GM21528 (cell line): ENCODE measurements around the gene MAPK9.

ENCODE experiments used
- ATAC-seq: cut with Tn5 transposase; IDR thresholded peaks from one replicate; pipeline ENCODE4 v1.9.1; 2021; ENCODE audit warnings: mild to moderate bottlenecking, moderate library complexity; ENCODE audit not compliant: unreplicated experiment, low FRiP score

The MAPK9 gene

GRCh38 chr5:180297587-180298282, 5.9 kb upstream of the MAPK9 start:
- no peak for ATAC-seq

GRCh38 chr5:180296771-180297170, 4.9 kb upstream of the MAPK9 start:
- ATAC-seq: no peak

- no peak for ATAC-seq
Observed at GRCh38 chr5:180294913-180295555, 3.2 kb upstream of the MAPK9 start.

GRCh38 chr5:180294411-180294810, 2.5 kb upstream of the MAPK9 start:
- no peak for ATAC-seq

- peak; percentile 48 for ATAC-seq
Observed at GRCh38 chr5:180291234-180291940, 496 bp downstream of the MAPK9 start.

- no peak for ATAC-seq
Observed at GRCh38 chr5:180290568-180291233, 1.2 kb downstream of the MAPK9 start.

GRCh38 chr5:180289966-180290365, 1.9 kb downstream of the MAPK9 start:
- ATAC-seq: no peak

GRCh38 chr5:180289433-180289832, 2.5 kb downstream of the MAPK9 start:
- ATAC-seq: no peak

GRCh38 chr5:180287868-180288267, 4.0 kb downstream of the MAPK9 start:
- no peak for ATAC-seq

GRCh38 chr5:180287404-180287803, 4.5 kb downstream of the MAPK9 start:
- ATAC-seq: no peak

- no peak for ATAC-seq
Observed at GRCh38 chr5:180284149-180284548, 7.7 kb downstream of the MAPK9 start.

- no peak for ATAC-seq
Observed at GRCh38 chr5:180283026-180283615, 8.8 kb downstream of the MAPK9 start.

GRCh38 chr5:180282281-180282680, 9.6 kb downstream of the MAPK9 start:
- no peak for ATAC-seq

- no peak for ATAC-seq
Observed at GRCh38 chr5:180281706-180282105, 10.2 kb downstream of the MAPK9 start.

GRCh38 chr5:180274695-180275094, 17.2 kb downstream of the MAPK9 start:
- ATAC-seq: no peak

GRCh38 chr5:180271221-180271620, 20.7 kb downstream of the MAPK9 start:
- no peak for ATAC-seq

GRCh38 chr5:180259260-180259611, 32.6 kb downstream of the MAPK9 start:
- no peak for ATAC-seq

- no peak for ATAC-seq
Observed at GRCh38 chr5:180253036-180253824, 38.7 kb downstream of the MAPK9 start.

GRCh38 chr5:180251887-180252286, 40.0 kb downstream of the MAPK9 start:
- ATAC-seq: no peak

GRCh38 chr5:180251141-180251540, 40.7 kb downstream of the MAPK9 start:
- no peak for ATAC-seq
